Neural crest cell (in vitro differentiated cells): ENCODE data around the gene DIS3L2. TPM values are rescaled to one million over a fixed set of nuclear protein-coding genes. Genes with fewer than 3 reads are reported as not detected.

Source experiments
- DNase-seq: peaks from one replicate; pipeline ENCODE4 v3.0.0; 2021; ENCODE audit warnings: low read depth, mixed read lengths, low spot score
- H3K27ac Mint-ChIP-seq: one replicate; pipeline ENCODE4 v1.8.0; 2021; ENCODE audit warnings: mild to moderate bottlenecking, mixed read lengths; ENCODE audit not compliant: unreplicated experiment
- H3K27me3 Mint-ChIP-seq: 2 replicates; pipeline ENCODE4 v1.8.0; 2021; ENCODE audit warnings: low read depth, mild to moderate bottlenecking, mixed read lengths
- H3K36me3 Mint-ChIP-seq: 2 replicates; pipeline ENCODE4 v1.8.0; 2021; ENCODE audit warnings: low read depth, mild to moderate bottlenecking, mixed read lengths
- H3K4me1 Mint-ChIP-seq: 2 replicates; pipeline ENCODE4 v1.8.0; 2021; ENCODE audit warnings: mixed read lengths
- H3K4me3 Mint-ChIP-seq: one replicate; pipeline ENCODE4 v1.8.0; 2021; ENCODE audit warnings: mild to moderate bottlenecking, mixed read lengths
- H3K9me3 Mint-ChIP-seq: 2 replicates; pipeline ENCODE4 v1.8.0; 2021; ENCODE audit warnings: mixed read lengths
- CTCF ChIP-seq: fragments of 200-600 bp; sonication (generic); conservative IDR thresholded peaks from 2 replicates; pipeline ENCODE4 v1.5.0; 2021; ENCODE audit warnings: antibody characterized with exemption, mild to moderate bottlenecking
- total RNA-seq: library from RNA; stranded (reverse); gene quantifications from 2 replicates; pipeline ENCODE4 v1.2.1, GENCODE V29; 2021

DIS3L2 gene
- total RNA-seq, 1 donor from 2014 or later = 51.9 TPM

GRCh38 chr2:232300894-232301387, 339.4 kb downstream of the DIS3L2 start:
- DNase-seq = no peak
- Mint-ChIP-seq H3K27me3 (no peaks in the 10 kb centered on the region), H3K4me3 (no peak overlapping the region), H3K27ac (no peak overlapping the region), H3K36me3 (peaks cover 19% of the 10 kb centered on the region), H3K9me3 (peaks cover 4% of the 10 kb centered on the region), H3K4me1 (no peaks in the 10 kb centered on the region)
- TF ChIP-seq CTCF = no peak

- no peaks in the 10 kb centered on the region for H3K27me3 Mint-ChIP-seq
- peaks cover 22% of the 10 kb centered on the region for H3K36me3 Mint-ChIP-seq
- no peak overlapping the region for H3K27ac Mint-ChIP-seq
- H3K9me3 Mint-ChIP-seq = peaks cover 4% of the 10 kb centered on the region
- no peak for DNase-seq
- no peaks in the 10 kb centered on the region for H3K4me1 Mint-ChIP-seq
- H3K4me3 Mint-ChIP-seq = no peak overlapping the region
- no peak for TF ChIP-seq CTCF
These were observed 342.7 kb downstream of the DIS3L2 start for GRCh38 chr2:232304236-232304635.

GRCh38 chr2:232306741-232307305, 345.3 kb downstream of the DIS3L2 start:
- TF ChIP-seq CTCF = no peak
- Mint-ChIP-seq H3K36me3 (peaks cover 22% of the 10 kb centered on the region), H3K27ac (no peak overlapping the region), H3K4me1 (no peaks in the 10 kb centered on the region), H3K4me3 (no peak overlapping the region), H3K27me3 (no peaks in the 10 kb centered on the region), H3K9me3 (peaks cover 4% of the 10 kb centered on the region)
- no peak for DNase-seq

GRCh38 chr2:232307854-232308253, 346.3 kb downstream of the DIS3L2 start:
- Mint-ChIP-seq H3K27me3 (no peaks in the 10 kb centered on the region), H3K9me3 (peaks cover 7% of the 10 kb centered on the region), H3K27ac (no peak overlapping the region), H3K4me3 (no peak overlapping the region), H3K36me3 (peaks cover 25% of the 10 kb centered on the region), H3K4me1 (no peaks in the 10 kb centered on the region)
- TF ChIP-seq CTCF = no peak
- DNase-seq = no peak

GRCh38 chr2:232308986-232309385, 347.5 kb downstream of the DIS3L2 start:
- H3K4me3 Mint-ChIP-seq = no peak overlapping the region
- peaks cover 25% of the 10 kb centered on the region for H3K36me3 Mint-ChIP-seq
- H3K9me3 Mint-ChIP-seq = peaks cover 9% of the 10 kb centered on the region
- H3K27me3 Mint-ChIP-seq = no peaks in the 10 kb centered on the region
- peak overlapping the region; percentile 86 for H3K27ac Mint-ChIP-seq
- no peak for TF ChIP-seq CTCF
- H3K4me1 Mint-ChIP-seq = no peaks in the 10 kb centered on the region
- no peak for DNase-seq
